Uterus (tissue), 4 donors: ENCODE results near the gene CDH7. TPM values are rescaled to one million over a fixed set of nuclear protein-coding genes. Genes with fewer than 3 reads are reported as not detected.

ENCODE experiments used
- DNase-seq, 2 donors: peaks; one replicate each; pipeline ENCODE4 v3.0.0-alpha.2; 2019 to 2020
- H3K27ac ChIP-seq, 2 donors: fragments of 200-600 bp; sonication (generic); 1 replicate in 1 of 2; 2 replicates in 1 of 2; pipeline ENCODE4 v1.5.1; 2016 to 2018
- H3K27me3 ChIP-seq, 2 donors: fragments of 200-600 bp; sonication (generic); one replicate each; pipeline ENCODE4 v1.5.1; 2018 to 2019; ENCODE audit warnings: control low read depth in 1 of 2
- H3K36me3 ChIP-seq, 2 donors: fragments of 200-600 bp; sonication (generic); one replicate each; pipeline ENCODE4 v1.5.1; 2019; ENCODE audit warnings: control low read depth in 1 of 2
- H3K4me1 ChIP-seq, 2 donors: fragments of 200-600 bp; sonication (generic); one replicate each; pipeline ENCODE4 v1.5.1; 2018 to 2019; ENCODE audit warnings: control low read depth in 1 of 2
- H3K4me3 ChIP-seq, 2 donors: fragments of 200-600 bp; sonication (generic); 1 replicate in 1 of 2; 2 replicates in 1 of 2; pipeline ENCODE4 v1.5.1; 2018 to 2019; ENCODE audit warnings: mild to moderate bottlenecking in 1 of 2
- H3K9me3 ChIP-seq, 2 donors: fragments of 200-600 bp; sonication (generic); one replicate each; pipeline ENCODE4 v1.5.1; 2019; ENCODE audit warnings: control low read depth in 1 of 2
- POLR2A ChIP-seq, 2 donors: fragments of 450-650 bp; IDR thresholded peaks; one replicate each; pipeline ENCODE4 v1.6.1; 2016; ENCODE audit warnings: antibody characterized with exemption in 2 of 2, mild to moderate bottlenecking in 1 of 2, moderate library complexity in 1 of 2
- intact Hi-C: fragments of 100-400 bp; cut with DNase I; formaldehyde crosslinking; loops from one replicate; pipeline ENCODE4 v1.15.1; 2023; ENCODE audit warnings: low total_unique reads
- total RNA-seq, 4 donors: library from RNA; depleted of rRNA in 3 of 4; stranded (reverse); fragments of >200 nt in 3 of 4; gene quantifications; one replicate each; pipeline versions ENCODE4 v1.1.0 to v1.2.4, GENCODE V29; 2014 to 2023
- TF ChIP-seq, protein P1 (sequence below), 4 experiments: fragments of 200-600 bp in 2 of 4; fragments of 450-650 bp in 2 of 4; sonication (generic) in 2 of 4; IDR thresholded peaks; one replicate each; pipeline ENCODE4 v1.5.1; 2016 to 2019; ENCODE audit warnings: antibody characterized with exemption in 4 of 4, mild to moderate bottlenecking in 2 of 4, moderate library complexity in 1 of 4
- donor health status: DM: yes; HTN: yes; CAD: no.

Gene CDH7
- 1 to 10 TPM in 1 of 4 donors, not detected in 3; 2.8 TPM for total RNA-seq

DNA sequence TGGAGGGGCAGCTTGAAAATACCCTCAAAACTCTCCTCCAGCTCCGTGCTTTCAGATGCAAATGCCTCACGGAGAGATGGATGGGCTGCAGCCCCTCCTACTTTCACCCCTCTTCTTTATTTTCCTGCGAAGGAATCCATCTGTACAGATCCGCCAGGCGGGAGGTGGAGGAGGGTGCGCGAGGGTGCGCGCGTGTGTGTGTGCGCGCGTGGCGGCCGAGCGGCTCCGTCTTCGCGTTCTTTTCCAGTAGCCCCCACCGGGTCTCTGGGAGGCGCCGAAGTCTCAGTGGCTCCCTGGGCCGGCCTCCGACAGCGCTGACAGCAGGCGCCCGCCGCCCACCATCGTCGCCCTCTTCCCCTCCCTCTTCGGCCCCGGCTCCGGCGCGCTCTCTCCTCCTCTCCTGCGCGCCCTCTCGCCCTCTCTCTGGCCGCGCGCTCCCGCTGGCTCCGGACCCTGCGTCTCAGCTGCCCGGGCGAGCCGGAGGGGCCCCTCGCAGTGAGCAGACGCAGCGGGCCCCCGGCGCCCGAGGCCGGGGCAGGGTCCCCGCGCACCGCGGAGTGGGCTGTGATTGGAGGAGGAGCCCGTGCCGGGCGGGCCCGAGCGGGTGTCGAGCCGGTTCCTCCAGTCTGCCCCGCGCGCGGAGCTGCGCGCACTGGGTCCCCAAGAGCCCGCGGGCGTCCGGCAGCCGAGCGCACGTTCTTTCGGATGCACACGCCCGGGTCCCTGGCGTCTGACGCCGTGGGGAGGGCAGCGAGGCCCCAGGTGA, at the start of gene CDH7:
Gene CDH7 (plus strand): TSS at position 624 of the 766 bp plus-strand sequence. CDS start 11,831 bp downstream, outside the sequence.
- Histone ChIP-seq H3K9me3 (no peaks in the 10 kb centered on the region), H3K36me3 (no peaks in the 10 kb centered on the region), H3K27ac (no peak within 1 kb of the TSS), H3K4me3 (no peak within 1 kb of the TSS), H3K4me1 (no peaks in the 10 kb centered on the region), H3K27me3 (peaks cover 0 to 3% of the 10 kb centered on the region in 2 donors)
- no peak for TF ChIP-seq POLR2A (IDR thresholded peaks at IDR 0.05)
- TF ChIP-seq, protein P1, sequence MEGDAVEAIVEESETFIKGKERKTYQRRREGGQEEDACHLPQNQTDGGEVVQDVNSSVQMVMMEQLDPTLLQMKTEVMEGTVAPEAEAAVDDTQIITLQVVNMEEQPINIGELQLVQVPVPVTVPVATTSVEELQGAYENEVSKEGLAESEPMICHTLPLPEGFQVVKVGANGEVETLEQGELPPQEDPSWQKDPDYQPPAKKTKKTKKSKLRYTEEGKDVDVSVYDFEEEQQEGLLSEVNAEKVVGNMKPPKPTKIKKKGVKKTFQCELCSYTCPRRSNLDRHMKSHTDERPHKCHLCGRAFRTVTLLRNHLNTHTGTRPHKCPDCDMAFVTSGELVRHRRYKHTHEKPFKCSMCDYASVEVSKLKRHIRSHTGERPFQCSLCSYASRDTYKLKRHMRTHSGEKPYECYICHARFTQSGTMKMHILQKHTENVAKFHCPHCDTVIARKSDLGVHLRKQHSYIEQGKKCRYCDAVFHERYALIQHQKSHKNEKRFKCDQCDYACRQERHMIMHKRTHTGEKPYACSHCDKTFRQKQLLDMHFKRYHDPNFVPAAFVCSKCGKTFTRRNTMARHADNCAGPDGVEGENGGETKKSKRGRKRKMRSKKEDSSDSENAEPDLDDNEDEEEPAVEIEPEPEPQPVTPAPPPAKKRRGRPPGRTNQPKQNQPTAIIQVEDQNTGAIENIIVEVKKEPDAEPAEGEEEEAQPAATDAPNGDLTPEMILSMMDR (IDR thresholded peaks at IDR 0.05): no peak
- intact Hi-C loops: no loop called here
- no peak for DNase-seq

- H3K4me3 ChIP-seq: no peak overlapping the region
- no peaks in the 10 kb centered on the region for H3K27me3 ChIP-seq
- intact Hi-C loops: no loop called here
- no peaks in the 10 kb centered on the region for H3K36me3 ChIP-seq
- H3K4me1 ChIP-seq: no peaks in the 10 kb centered on the region
- H3K9me3 ChIP-seq: no peaks in the 10 kb centered on the region
- no peak overlapping the region for H3K27ac ChIP-seq
- TF ChIP-seq, protein P1 (IDR thresholded peaks at IDR 0.05): no peak
- TF ChIP-seq POLR2A (IDR thresholded peaks at IDR 0.05): no peak
- DNase-seq: no peak
Observed at GRCh38 chr18:65704046-65704445, 46.8 kb upstream of the CDH7 start.

DNA sequence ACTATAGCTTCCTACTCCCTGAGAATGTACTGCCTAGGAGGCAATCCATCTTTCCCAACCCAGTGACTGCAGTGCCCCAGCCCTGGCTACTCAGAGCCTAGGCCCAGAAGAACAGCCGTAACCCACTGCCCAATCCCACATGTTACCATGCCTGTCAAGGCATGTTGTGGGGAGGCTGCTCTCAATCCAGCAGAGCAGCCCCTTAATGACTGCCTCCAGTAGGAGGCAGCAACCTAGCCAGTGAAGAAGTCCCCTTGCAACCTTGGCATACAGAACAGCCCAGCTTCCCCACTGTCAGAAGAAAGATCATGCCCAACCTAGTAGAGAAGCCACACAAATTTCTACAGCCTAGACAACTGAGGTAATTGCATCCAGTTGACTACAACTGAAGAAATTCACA, 44.2 kb upstream of the CDH7 start:
- Histone ChIP-seq H3K27ac (no peak overlapping the region), H3K4me3 (no peak overlapping the region), H3K36me3 (no peaks in the 10 kb centered on the region), H3K27me3 (no peaks in the 10 kb centered on the region), H3K4me1 (no peaks in the 10 kb centered on the region), H3K9me3 (no peaks in the 10 kb centered on the region)
- intact Hi-C loops: no loop called here
- TF ChIP-seq POLR2A (IDR thresholded peaks at IDR 0.05): no peak
- TF ChIP-seq, protein P1 (IDR thresholded peaks at IDR 0.05): no peak
- DNase-seq: no peak

DNA sequence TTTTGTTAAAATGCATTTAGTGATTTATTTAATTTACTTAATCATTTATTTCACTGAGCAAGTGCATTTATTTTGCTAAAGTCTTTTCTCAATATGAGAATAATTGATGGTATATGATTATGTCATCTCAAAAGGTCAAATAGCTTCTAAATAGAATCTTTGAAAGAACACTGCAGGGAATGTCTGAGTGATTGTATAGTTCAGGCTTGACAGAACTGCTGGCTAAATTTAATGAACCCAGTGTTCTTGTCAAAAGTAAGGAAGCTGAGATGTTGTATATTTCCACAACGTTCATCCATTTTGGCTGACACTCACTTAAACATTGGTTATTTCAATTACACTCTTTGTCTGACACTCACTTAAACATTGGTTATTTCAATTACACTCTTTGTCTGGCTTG, 39.3 kb upstream of the CDH7 start:
- H3K27me3 ChIP-seq: no peaks in the 10 kb centered on the region
- no peak overlapping the region for H3K27ac ChIP-seq
- H3K9me3 ChIP-seq: no peaks in the 10 kb centered on the region
- no peak for DNase-seq
- no peak overlapping the region for H3K4me3 ChIP-seq
- intact Hi-C loops: no loop called here
- H3K36me3 ChIP-seq: no peaks in the 10 kb centered on the region
- TF ChIP-seq, protein P1 (IDR thresholded peaks at IDR 0.05): no peak
- TF ChIP-seq POLR2A (IDR thresholded peaks at IDR 0.05): no peak
- H3K4me1 ChIP-seq: no peaks in the 10 kb centered on the region

DNA sequence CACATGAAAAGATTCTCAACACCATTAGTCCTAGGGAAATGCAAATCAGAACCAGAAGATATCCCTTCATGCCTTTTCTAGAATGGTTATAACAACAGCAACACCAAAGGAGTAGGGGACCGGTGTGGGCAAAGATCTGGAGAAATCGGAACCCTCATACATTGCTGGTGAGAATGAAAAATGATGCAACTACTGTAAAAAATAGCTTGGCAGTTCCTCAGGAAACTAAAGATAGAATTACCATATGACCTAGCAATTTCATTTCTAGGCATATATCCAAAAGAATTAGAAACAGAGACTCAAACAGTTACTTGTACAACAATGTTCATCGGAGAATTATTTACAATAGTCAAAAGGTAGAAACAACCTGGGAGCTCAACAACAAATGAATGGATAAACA, 29.2 kb upstream of the CDH7 start:
- no peaks in the 10 kb centered on the region for H3K27me3 ChIP-seq

More for the DNA sequence above, 29.2 kb upstream of the CDH7 start:
- Histone ChIP-seq H3K27ac (no peak overlapping the region), H3K36me3 (peaks cover 0 to 7% of the 10 kb centered on the region in 2 donors), H3K4me1 (no peaks in the 10 kb centered on the region), H3K4me3 (no peak overlapping the region), H3K9me3 (no peaks in the 10 kb centered on the region)
- no peak for DNase-seq
- TF ChIP-seq POLR2A (IDR thresholded peaks at IDR 0.05): no peak
- TF ChIP-seq, protein P1 (IDR thresholded peaks at IDR 0.05): no peak
- intact Hi-C loops: no loop called here
